HCT116 (cell line): ENCODE data around the gene OSBPL10. TPM values are rescaled to one million over a fixed set of nuclear protein-coding genes. Genes with fewer than 3 reads are reported as not detected.

ENCODE experiments used
- ATAC-seq: fragments of 200-7000 bp; cut with Tn5 transposase; 2 replicates; pipeline ENCODE4 v1.9.1; 2020; ENCODE audit warnings: mild to moderate bottlenecking, moderate library complexity
- BruUV-seq: library from RNA; stranded (reverse); fragments of 400-500 nt; replicated peaks from 2 replicates; lab custom pipeline; 2021; lab: Mats Ljungman, UMichigan
- CTCF ChIA-PET: fragments of 300-600 bp; sonication (Branson Sonifier 250); formaldehyde crosslinking; loops from one replicate; lab custom pipeline; 2021; ENCODE audit warnings: antibody characterized with exemption; lab: Charles Lee
- POLR2A ChIA-PET: fragments of 300-600, 350-600 bp; sonication (Branson Sonifier 250); formaldehyde crosslinking; loops from one replicate; lab custom pipeline; 2021; ENCODE audit warnings: antibody characterized with exemption; lab: Charles Lee
- RAD21 ChIA-PET, 2 experiments: fragments of 300-600 bp; sonication (Branson Sonifier 250); formaldehyde crosslinking; loops; one replicate each; lab custom pipeline; 2023; ENCODE audit warnings: low total read pairs in 2 of 2; ENCODE audit not compliant: uncharacterized antibody in 2 of 2, unreplicated experiment in 2 of 2, low non-redundant PET in 1 of 2; lab: Charles Lee
- DNase-seq: peaks from one replicate; pipeline ENCODE4 v3.0.0-alpha.2; 2010; ENCODE audit warnings: low read depth, low spot score
- H2AFZ ChIP-seq: fragments of 200-600 bp; shearing (Covaris generic), sonication (generic); 2 replicates; pipeline ENCODE4 v1.6.1; 2017; ENCODE audit warnings: low read depth, mixed run types, mixed read lengths, antibody characterized with exemption, low read length; ENCODE audit not compliant: poor library complexity, severe bottlenecking
- H3K27ac ChIP-seq: 2 replicates; pipeline ENCODE4 v1.5.1; 2012; ENCODE audit warnings: low read depth, low read length
- H3K27me3 ChIP-seq: fragments of 200-600 bp; sonication (generic); 2 replicates; pipeline ENCODE4 v1.6.1; 2016; ENCODE audit warnings: mixed run types, low read length, mixed read lengths; ENCODE audit not compliant: insufficient read depth
- H3K36me3 ChIP-seq, 2 experiments: fragments of 200-500 bp in 1 of 2; fragments of 200-600 bp in 1 of 2; sonication (Bioruptor generic) in 1 of 2; sonication (generic) in 1 of 2; 2 replicates each; pipeline versions ENCODE4 v1.5.1 to v1.6.1; 2014 to 2016; ENCODE audit warnings: low read length in 2 of 2, inconsistent platforms in 1 of 2, mixed read lengths in 1 of 2, mixed run types in 1 of 2; ENCODE audit not compliant: insufficient read depth in 2 of 2, control insufficient read depth in 1 of 2
- H3K4me1 ChIP-seq, 2 experiments: fragments of 200-600 bp in 1 of 2; sonication (generic) in 1 of 2; 2 replicates each; pipeline versions ENCODE4 v1.5.1 to v1.6.1; 2012 to 2017; ENCODE audit warnings: low read length in 2 of 2, inconsistent platforms in 1 of 2, mild to moderate bottlenecking in 1 of 2, mixed read lengths in 1 of 2, mixed run types in 1 of 2, moderate library complexity in 1 of 2; ENCODE audit not compliant: insufficient read depth in 2 of 2, control insufficient read depth in 1 of 2
- H3K4me2 ChIP-seq: fragments of 200-600 bp; sonication (generic); 2 replicates; pipeline ENCODE4 v1.6.1; 2017; ENCODE audit warnings: mixed run types, low read length, mixed read lengths
- H3K4me3 ChIP-seq, 2 experiments: fragments of 200-600 bp in 1 of 2; sonication (generic) in 1 of 2; replicated peaks in 1 of 2; 2 replicates each; pipeline ENCODE4 v1.5.1; 2011 to 2016; ENCODE audit warnings: low read length in 2 of 2, control low read depth in 1 of 2, low read depth in 1 of 2, mild to moderate bottlenecking in 1 of 2, mixed read lengths in 1 of 2, mixed run types in 1 of 2
- H3K79me2 ChIP-seq: fragments of 200-600 bp; sonication (generic); 2 replicates; pipeline ENCODE4 v1.6.1; 2017; ENCODE audit warnings: mild to moderate bottlenecking, mixed run types, low read length, moderate library complexity, mixed read lengths; ENCODE audit not compliant: insufficient read depth
- H3K9ac ChIP-seq: fragments of 200-600 bp; sonication (generic); 2 replicates; pipeline ENCODE4 v1.6.1; 2016; ENCODE audit warnings: low read length, mixed read lengths
- H3K9me2 ChIP-seq: fragments of 200-600 bp; sonication (generic), shearing (Covaris generic); 2 replicates; pipeline ENCODE4 v1.6.1; 2017; ENCODE audit warnings: mixed run types, mild to moderate bottlenecking, moderate library complexity; ENCODE audit not compliant: insufficient read depth
- H3K9me3 ChIP-seq, 2 experiments: fragments of 200-500 bp in 1 of 2; fragments of 200-600 bp in 1 of 2; sonication (Bioruptor generic) in 1 of 2; sonication (generic) in 1 of 2; 2 replicates each; pipeline ENCODE4 v1.6.1; 2014 to 2017; ENCODE audit warnings: low read length in 2 of 2, mixed read lengths in 2 of 2, inconsistent platforms in 1 of 2, low read depth in 1 of 2, mild to moderate bottlenecking in 1 of 2, mixed run types in 1 of 2, moderate library complexity in 1 of 2; ENCODE audit not compliant: control insufficient read depth in 1 of 2, insufficient read depth in 1 of 2
- H4K20me1 ChIP-seq: fragments of 200-600 bp; sonication (generic), shearing (Covaris generic); 2 replicates; pipeline ENCODE4 v1.6.1; 2017; ENCODE audit warnings: mixed run types, mild to moderate bottlenecking, moderate library complexity; ENCODE audit not compliant: insufficient read depth
- CBX3 ChIP-seq: IDR thresholded peaks from 2 replicates; pipeline ENCODE4 v1.6.1; 2012; ENCODE audit warnings: low read depth
- EZH2phosphoT487 ChIP-seq: fragments of 200-600 bp; IDR thresholded peaks from 2 replicates; pipeline ENCODE4 v1.6.1; 2018; ENCODE audit warnings: antibody characterized with exemption, borderline replicate concordance
- SP1 ChIP-seq: IDR thresholded peaks from 2 replicates; pipeline ENCODE4 v1.6.1; 2012; ENCODE audit warnings: low read depth
- TCF7L2 ChIP-seq: IDR thresholded peaks from 2 replicates; pipeline ENCODE4 v1.7.0; 2011; ENCODE audit warnings: borderline replicate concordance, inconsistent platforms; ENCODE audit not compliant: insufficient read depth, insufficient read length; ENCODE audit errors: extremely low read depth
- ZFX ChIP-seq: fragments of 450-650 bp; IDR thresholded peaks from 2 replicates; pipeline ENCODE4 v1.6.1; 2017
- ZNF274 ChIP-seq: fragments of 200-500 bp; sonication (Bioruptor generic); IDR thresholded peaks from 2 replicates; pipeline ENCODE4 v1.6.1; 2014; ENCODE audit warnings: mild to moderate bottlenecking, low read depth, low read length, inconsistent platforms
- intact Hi-C: fragments of 100-400 bp; cut with micrococcal nuclease; formaldehyde crosslinking; loops from 2 replicates; pipeline ENCODE4 v1.10.0; 2022
- total RNA-seq: library from RNA; stranded (reverse); gene quantifications from one replicate; pipeline ENCODE4 v1.2.1, GENCODE V29; 2021; ENCODE audit not compliant: unreplicated experiment
- TF ChIP-seq, protein P1 (sequence below): IDR thresholded peaks from 2 replicates; pipeline ENCODE4 v1.6.1; 2012
- TF ChIP-seq, protein P2 (sequence below): IDR thresholded peaks from 2 replicates; pipeline ENCODE4 v1.6.1; 2012; ENCODE audit warnings: low read depth
- TF ChIP-seq, protein P3 (sequence below), 3 experiments: fragments of 200-600 bp in 1 of 3; sonication (generic) in 1 of 3; IDR thresholded peaks in 2 of 3; conservative IDR thresholded peaks in 1 of 3; 2 replicates each; pipeline ENCODE4 v1.5.1; 2012 to 2017; ENCODE audit warnings: low read depth in 2 of 3, low read length in 2 of 3, antibody characterized with exemption in 1 of 3, borderline replicate concordance in 1 of 3, control low read depth in 1 of 3, mild to moderate bottlenecking in 1 of 3, mixed read lengths in 1 of 3, mixed run types in 1 of 3, moderate library complexity in 1 of 3; ENCODE audit not compliant: insufficient read depth in 1 of 3

The OSBPL10 gene
- total RNA-seq, 1 experiment from 2014 or later: 25.8 TPM

DNA sequence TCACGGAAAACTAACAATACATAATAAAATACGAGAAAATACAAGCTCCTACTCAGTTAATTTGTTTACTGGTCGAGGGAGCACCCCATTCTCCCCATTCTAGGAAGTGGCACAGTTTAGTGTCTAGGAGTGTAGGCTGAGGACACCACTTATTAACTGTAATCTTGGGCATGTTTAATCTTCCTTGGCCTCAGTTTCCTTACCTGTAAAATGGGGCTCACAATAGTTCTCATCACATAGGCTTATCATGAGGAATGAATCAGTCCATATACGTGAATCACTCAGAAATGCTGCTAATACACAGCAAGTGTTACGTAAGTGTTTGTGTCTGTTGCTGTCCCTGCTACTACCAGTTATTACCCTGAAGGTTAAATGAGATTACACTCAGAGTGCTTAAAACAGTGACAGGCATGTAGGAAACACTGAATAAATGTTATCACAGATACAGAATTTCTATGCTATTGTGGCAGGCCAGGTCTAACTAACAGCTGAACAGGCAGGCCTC lies 210.2 kb downstream of the OSBPL10 start:
- ATAC-seq (no peak), DNase-seq (no peak)
- no peaks in the 10 kb centered on the region for H3K27me3 ChIP-seq
- no peaks in the 10 kb centered on the region for H3K79me2 ChIP-seq
- H3K9me3 ChIP-seq: no peaks in the 10 kb centered on the region
- ChIA-PET POLR2A (no interaction called here), RAD21 (no interaction called here), CTCF (no interaction called here)
- H3K4me1 ChIP-seq: no peaks in the 10 kb centered on the region
- no peak overlapping the region for H3K4me2 ChIP-seq
- H3K9ac ChIP-seq: no peak overlapping the region
- BruUV-seq: no TSS peak
- intact Hi-C loops: no loop called here
- H2AFZ ChIP-seq: no peak overlapping the region
- H3K27ac ChIP-seq: no peak overlapping the region
- no peak overlapping the region for H3K4me3 ChIP-seq
- no peaks in the 10 kb centered on the region for H4K20me1 ChIP-seq
- TF ChIP-seq TCF7L2 (no peak), SP1 (no peak), CBX3 (no peak), EZH2phosphoT487 (no peak), ZNF274 (no peak), ZFX (no peak)
- TF ChIP-seq, protein P1, sequence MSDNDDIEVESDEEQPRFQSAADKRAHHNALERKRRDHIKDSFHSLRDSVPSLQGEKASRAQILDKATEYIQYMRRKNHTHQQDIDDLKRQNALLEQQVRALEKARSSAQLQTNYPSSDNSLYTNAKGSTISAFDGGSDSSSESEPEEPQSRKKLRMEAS: no peak
- TF ChIP-seq, protein P2, sequence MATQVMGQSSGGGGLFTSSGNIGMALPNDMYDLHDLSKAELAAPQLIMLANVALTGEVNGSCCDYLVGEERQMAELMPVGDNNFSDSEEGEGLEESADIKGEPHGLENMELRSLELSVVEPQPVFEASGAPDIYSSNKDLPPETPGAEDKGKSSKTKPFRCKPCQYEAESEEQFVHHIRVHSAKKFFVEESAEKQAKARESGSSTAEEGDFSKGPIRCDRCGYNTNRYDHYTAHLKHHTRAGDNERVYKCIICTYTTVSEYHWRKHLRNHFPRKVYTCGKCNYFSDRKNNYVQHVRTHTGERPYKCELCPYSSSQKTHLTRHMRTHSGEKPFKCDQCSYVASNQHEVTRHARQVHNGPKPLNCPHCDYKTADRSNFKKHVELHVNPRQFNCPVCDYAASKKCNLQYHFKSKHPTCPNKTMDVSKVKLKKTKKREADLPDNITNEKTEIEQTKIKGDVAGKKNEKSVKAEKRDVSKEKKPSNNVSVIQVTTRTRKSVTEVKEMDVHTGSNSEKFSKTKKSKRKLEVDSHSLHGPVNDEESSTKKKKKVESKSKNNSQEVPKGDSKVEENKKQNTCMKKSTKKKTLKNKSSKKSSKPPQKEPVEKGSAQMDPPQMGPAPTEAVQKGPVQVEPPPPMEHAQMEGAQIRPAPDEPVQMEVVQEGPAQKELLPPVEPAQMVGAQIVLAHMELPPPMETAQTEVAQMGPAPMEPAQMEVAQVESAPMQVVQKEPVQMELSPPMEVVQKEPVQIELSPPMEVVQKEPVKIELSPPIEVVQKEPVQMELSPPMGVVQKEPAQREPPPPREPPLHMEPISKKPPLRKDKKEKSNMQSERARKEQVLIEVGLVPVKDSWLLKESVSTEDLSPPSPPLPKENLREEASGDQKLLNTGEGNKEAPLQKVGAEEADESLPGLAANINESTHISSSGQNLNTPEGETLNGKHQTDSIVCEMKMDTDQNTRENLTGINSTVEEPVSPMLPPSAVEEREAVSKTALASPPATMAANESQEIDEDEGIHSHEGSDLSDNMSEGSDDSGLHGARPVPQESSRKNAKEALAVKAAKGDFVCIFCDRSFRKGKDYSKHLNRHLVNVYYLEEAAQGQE: no peak
- TF ChIP-seq, protein P3, sequence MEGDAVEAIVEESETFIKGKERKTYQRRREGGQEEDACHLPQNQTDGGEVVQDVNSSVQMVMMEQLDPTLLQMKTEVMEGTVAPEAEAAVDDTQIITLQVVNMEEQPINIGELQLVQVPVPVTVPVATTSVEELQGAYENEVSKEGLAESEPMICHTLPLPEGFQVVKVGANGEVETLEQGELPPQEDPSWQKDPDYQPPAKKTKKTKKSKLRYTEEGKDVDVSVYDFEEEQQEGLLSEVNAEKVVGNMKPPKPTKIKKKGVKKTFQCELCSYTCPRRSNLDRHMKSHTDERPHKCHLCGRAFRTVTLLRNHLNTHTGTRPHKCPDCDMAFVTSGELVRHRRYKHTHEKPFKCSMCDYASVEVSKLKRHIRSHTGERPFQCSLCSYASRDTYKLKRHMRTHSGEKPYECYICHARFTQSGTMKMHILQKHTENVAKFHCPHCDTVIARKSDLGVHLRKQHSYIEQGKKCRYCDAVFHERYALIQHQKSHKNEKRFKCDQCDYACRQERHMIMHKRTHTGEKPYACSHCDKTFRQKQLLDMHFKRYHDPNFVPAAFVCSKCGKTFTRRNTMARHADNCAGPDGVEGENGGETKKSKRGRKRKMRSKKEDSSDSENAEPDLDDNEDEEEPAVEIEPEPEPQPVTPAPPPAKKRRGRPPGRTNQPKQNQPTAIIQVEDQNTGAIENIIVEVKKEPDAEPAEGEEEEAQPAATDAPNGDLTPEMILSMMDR (IDR thresholded peaks at IDR 0.05 in 2 of 3, conservative IDR thresholded peaks at IDR 0.05 in 1 of 3; ENCODE audit: borderline replicate concordance in 1 of 3, insufficient read depth in 1 of 3, low read depth in 2 of 3, low read length in 2 of 3): no peak
- H3K9me2 ChIP-seq: no peaks in the 10 kb centered on the region
- no peaks in the 10 kb centered on the region for H3K36me3 ChIP-seq
